HepG2 (cell line): ENCODE data around the gene STPG4. TPM values are rescaled to one million over a fixed set of nuclear protein-coding genes. Genes with fewer than 3 reads are reported as not detected.

Source experiments
- ATAC-seq: fragments of 200-7000 bp; cut with Tn5 transposase; 3 replicates; pipeline ENCODE4 v1.9.1; 2020; ENCODE audit warnings: mild to moderate bottlenecking, moderate library complexity
- BruUV-seq: library from RNA; stranded (reverse); fragments of 400-500 nt; replicated peaks from 2 replicates; lab custom pipeline; 2021; lab: Mats Ljungman, UMichigan
- CTCF ChIA-PET: fragments of 300-600 bp; formaldehyde crosslinking; extraction: SDS; loops from one replicate; lab custom pipeline; 2021; ENCODE audit warnings: low total read pairs, inconsistent platforms, low intra/inter-chr PET ratio; lab: Yijun Ruan, JAX
- POLR2A ChIA-PET: fragments of 350-600 bp; sonication (Branson Sonifier 250); formaldehyde crosslinking; loops from one replicate; lab custom pipeline; 2020; ENCODE audit warnings: antibody characterized with exemption, inconsistent platforms; lab: Yijun Ruan, JAX
- DNase-seq: peaks from one replicate; pipeline ENCODE4 v3.0.0-alpha.2; 2015; ENCODE audit warnings: low spot score
- FAIRE-seq: peaks from 3 replicates; lab custom pipeline; 2011; peaks lifted over from hg19 to GRCh38; lab: Jason Lieb, UNC
- H2AFZ ChIP-seq: one replicate; pipeline ENCODE4 v1.6.1; 2011; ENCODE audit warnings: low read length, inconsistent platforms
- H3K27ac ChIP-seq: fragments of 300-600 bp; 3 replicates; pipeline ENCODE4 v1.8.0; 2011; ENCODE audit warnings: mixed run types, mild to moderate bottlenecking, mixed read lengths, low read length, inconsistent platforms; ENCODE audit not compliant: insufficient read depth; ENCODE audit errors: extremely low read length
- H3K27me3 ChIP-seq, 2 experiments: fragments of 200-600 bp in 1 of 2; 2 replicates in 1 of 2; 3 replicates in 1 of 2; pipeline versions ENCODE4 v1.6.0 to v1.8.0; 2011; ENCODE audit warnings: low read length in 2 of 2, mild to moderate bottlenecking in 2 of 2, moderate library complexity in 2 of 2, inconsistent platforms in 1 of 2; ENCODE audit not compliant: insufficient read depth in 2 of 2, control insufficient read depth in 1 of 2
- H3K36me3 ChIP-seq, 2 experiments: fragments of 200-600 bp in 1 of 2; replicated peaks in 1 of 2; 2 replicates in 1 of 2; 3 replicates in 1 of 2; pipeline versions ENCODE4 v1.5.1 to v1.8.0; 2011; ENCODE audit warnings: low read length in 2 of 2, inconsistent platforms in 1 of 2; ENCODE audit not compliant: insufficient read depth in 2 of 2, control insufficient read depth in 1 of 2
- H3K4me1 ChIP-seq: 2 replicates; pipeline ENCODE4 v1.5.1; 2012; ENCODE audit warnings: low read length, inconsistent platforms; ENCODE audit not compliant: insufficient read depth
- H3K4me2 ChIP-seq: 2 replicates; pipeline ENCODE4 v1.6.0; 2011; ENCODE audit warnings: low read depth, low read length, inconsistent platforms
- H3K4me3 ChIP-seq, 3 experiments: fragments of 200-600 bp in 1 of 3; sonication (generic), shearing (Covaris generic) in 1 of 3; replicated peaks in 1 of 3; 2 replicates each; pipeline ENCODE4 v1.5.1; 2011 to 2016; ENCODE audit warnings: low read length in 3 of 3, inconsistent platforms in 2 of 3, low read depth in 2 of 3, mild to moderate bottlenecking in 2 of 3, control low read depth in 1 of 3, mixed read lengths in 1 of 3; ENCODE audit not compliant: insufficient read depth in 1 of 3
- H3K79me2 ChIP-seq: one replicate; pipeline ENCODE4 v1.6.1; 2011; ENCODE audit warnings: low read length, inconsistent platforms; ENCODE audit not compliant: insufficient read depth
- H3K9ac ChIP-seq: 2 replicates; pipeline ENCODE4 v1.6.0; 2011; ENCODE audit warnings: mild to moderate bottlenecking, low read depth, low read length, inconsistent platforms; ENCODE audit not compliant: insufficient read depth
- H3K9me3 ChIP-seq: 2 replicates; pipeline ENCODE4 v1.5.1; 2012; ENCODE audit warnings: mild to moderate bottlenecking, low read length
- H4K20me1 ChIP-seq: 2 replicates; pipeline ENCODE4 v1.6.0; 2011; ENCODE audit warnings: inconsistent platforms, mild to moderate bottlenecking, low read length, moderate library complexity; ENCODE audit not compliant: insufficient read depth
- HOXA5 ChIP-seq: sonication (generic); formaldehyde crosslinking; IDR thresholded peaks from 2 replicates; pipeline ENCODE4 v1.4.0; 2020; ENCODE audit warnings: missing genetic modification reagents
- MAFF ChIP-seq: IDR thresholded peaks from 2 replicates; pipeline ENCODE4 v1.6.1; 2011; ENCODE audit warnings: low read depth, low read length, improper control_type of control experiment
- RBFOX2 ChIP-seq: fragments of 200-400 bp; formaldehyde crosslinking; IDR thresholded peaks from 2 replicates; pipeline ENCODE4 v1.6.1; 2017; ENCODE audit warnings: low read depth, mild to moderate bottlenecking, low read length
- RBM22 ChIP-seq: fragments of 200-400 bp; formaldehyde crosslinking; optimal IDR thresholded peaks from 2 replicates; pipeline ENCODE3; 2017; ENCODE audit warnings: mild to moderate bottlenecking, low read length, moderate library complexity
- SMC3 ChIP-seq: IDR thresholded peaks from 2 replicates; pipeline ENCODE4 v1.6.1; 2011; ENCODE audit warnings: low read length, improper control_type of control experiment
- ZBTB7B ChIP-seq: sonication (generic); formaldehyde crosslinking; IDR thresholded peaks from 2 replicates; pipeline ENCODE4 v1.4.0; 2020; ENCODE audit warnings: missing genetic modification reagents
- ZNF253 ChIP-seq: sonication (generic); formaldehyde crosslinking; IDR thresholded peaks from 2 replicates; pipeline ENCODE4 v1.8.0; 2022; ENCODE audit warnings: mild to moderate bottlenecking, missing genetic modification reagents, borderline replicate concordance
- ZNF460 ChIP-seq: sonication (generic); formaldehyde crosslinking; IDR thresholded peaks from 2 replicates; pipeline ENCODE4 v1.5.1; 2020; ENCODE audit warnings: missing genetic modification reagents, mild to moderate bottlenecking, borderline replicate concordance
- ZNF704 ChIP-seq: sonication (generic); formaldehyde crosslinking; IDR thresholded peaks from 2 replicates; pipeline ENCODE4 v1.8.1; 2023; ENCODE audit warnings: mild to moderate bottlenecking, inconsistent platforms, moderate library complexity, missing genetic modification reagents, borderline replicate concordance
- ZNF784 ChIP-seq: sonication (generic); formaldehyde crosslinking; IDR thresholded peaks from 2 replicates; pipeline ENCODE4 v1.5.1; 2020; ENCODE audit warnings: missing genetic modification reagents, mild to moderate bottlenecking, borderline replicate concordance
- WGBS: methylation state at CpG from one replicate; pipeline ENCODE4 v1.1.6; 2017; ENCODE audit warnings: low lambda C conversion rate; 5-methylcytosine and 5-hydroxymethylcytosine counted together
- in situ Hi-C: cut with HindIII; loops from 2 replicates; pipeline ENCODE4 v1.10.0; 2017; ENCODE audit warnings: low pct_unique_long_range_greater_than_20kb; ENCODE audit not compliant: extremely low pct_ligation_motif_present
- intact Hi-C: fragments of 100-400 bp; cut with micrococcal nuclease; formaldehyde crosslinking; loops from one replicate; pipeline ENCODE4 v1.10.0; 2022; ENCODE audit not compliant: unreplicated experiment
- polyA plus RNA-seq, 8 experiments: library from polyadenylated mRNA; depleted of rRNA in 3 of 8; stranded (reverse) in 7 of 8; unstranded in 1 of 8; fragments of >200 nt; fragmentation: Illumina TruSeq in 4 of 8; extraction: Trizol in 4 of 8; gene quantifications; 2 replicates each; pipeline versions ENCODE4 v1.2.1 to v1.2.3, GENCODE V29; 2011 to 2016; ENCODE audit warnings: low read depth in 4 of 8, missing spikeins in 1 of 8, mixed read lengths in 1 of 8; ENCODE audit not compliant: insufficient read depth in 1 of 8
- total RNA-seq, 5 experiments: library from RNA; depleted of rRNA; stranded (reverse); fragments of >200 nt; fragmentation: Illumina TruSeq; extraction: Trizol; gene quantifications; 2 replicates each; pipeline ENCODE4 v1.2.3, GENCODE V29; 2016; ENCODE audit warnings: low read depth in 1 of 5
- TF ChIP-seq, protein P1 (sequence below): sonication (generic); formaldehyde crosslinking; IDR thresholded peaks from 2 replicates; pipeline ENCODE4 v1.8.1; 2023; ENCODE audit warnings: mild to moderate bottlenecking, missing genetic modification reagents

Gene STPG4
- total and polyA plus RNA-seq, 2 of the 13 experiments (the other 11 are each of a cell fraction or from before 2014, with no cell fraction given) = 0.11 to 0.15 TPM

DNA sequence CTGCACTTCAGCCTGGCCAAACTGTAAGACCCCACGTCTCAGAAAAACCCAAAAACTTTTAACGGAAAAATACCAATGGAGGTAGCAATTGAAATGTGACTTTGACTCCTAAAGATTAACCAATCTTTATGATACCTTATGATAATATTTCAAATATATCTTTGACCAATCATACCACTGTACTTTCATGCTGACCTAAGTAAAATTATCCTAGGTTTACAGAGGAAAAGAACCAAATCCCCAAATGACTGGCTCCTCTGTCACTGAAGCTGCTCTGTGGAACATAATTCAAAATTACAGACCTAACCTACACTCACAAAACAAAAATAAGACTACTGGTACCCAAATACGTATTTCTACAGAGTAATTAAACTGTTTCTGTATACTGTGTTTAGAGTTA is 7.7 kb upstream of the STPG4 start (continued):
- TF ChIP-seq ZNF784 (CRISPR knock-in tag) (no peak), ZNF460 (CRISPR knock-in tag) (no peak), ZNF704 (CRISPR knock-in tag) (no peak), HOXA5 (no peak), ZNF253 (CRISPR knock-in tag) (no peak), MAFF (peak; percentile 50; the same call in 1 of the 2 replicates), ZBTB7B (CRISPR knock-in tag) (no peak)
- TF ChIP-seq, protein P1, sequence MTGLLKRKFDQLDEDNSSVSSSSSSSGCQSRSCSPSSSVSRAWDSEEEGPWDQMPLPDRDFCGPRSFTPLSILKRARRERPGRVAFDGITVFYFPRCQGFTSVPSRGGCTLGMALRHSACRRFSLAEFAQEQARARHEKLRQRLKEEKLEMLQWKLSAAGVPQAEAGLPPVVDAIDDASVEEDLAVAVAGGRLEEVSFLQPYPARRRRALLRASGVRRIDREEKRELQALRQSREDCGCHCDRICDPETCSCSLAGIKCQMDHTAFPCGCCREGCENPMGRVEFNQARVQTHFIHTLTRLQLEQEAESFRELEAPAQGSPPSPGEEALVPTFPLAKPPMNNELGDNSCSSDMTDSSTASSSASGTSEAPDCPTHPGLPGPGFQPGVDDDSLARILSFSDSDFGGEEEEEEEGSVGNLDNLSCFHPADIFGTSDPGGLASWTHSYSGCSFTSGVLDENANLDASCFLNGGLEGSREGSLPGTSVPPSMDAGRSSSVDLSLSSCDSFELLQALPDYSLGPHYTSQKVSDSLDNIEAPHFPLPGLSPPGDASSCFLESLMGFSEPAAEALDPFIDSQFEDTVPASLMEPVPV (CRISPR knock-in tag) = no peak
- TF ChIP-seq, all 625 proteins: peak for 3

DNA sequence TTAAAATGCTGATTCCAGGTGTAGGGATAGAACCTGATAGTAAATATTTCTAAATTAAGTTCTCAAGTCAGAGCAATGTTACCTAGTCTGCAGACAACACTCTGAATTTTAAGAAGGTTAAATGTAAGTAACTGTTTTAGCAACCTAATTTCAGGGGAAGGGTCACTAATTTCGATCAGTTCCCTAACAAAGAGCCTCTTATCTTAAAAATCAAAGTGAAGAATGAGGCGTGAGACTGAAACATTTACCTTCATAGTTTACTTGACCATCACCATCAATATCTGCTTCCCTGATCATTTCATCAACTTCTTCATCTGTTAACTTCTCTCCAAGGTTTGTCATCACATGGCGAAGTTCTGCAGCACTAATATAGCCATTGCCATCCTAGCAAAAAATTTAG is 6.4 kb upstream of the STPG4 start:
- no peaks in the 10 kb centered on the region for H3K27me3 ChIP-seq
- ATAC-seq = no peak
- WGBS = 94% methylated on average over 3 of the region's 3 CpGs
- peak overlapping the region; percentile 31 for H3K27ac ChIP-seq
- ChIA-PET POLR2A (no interaction called here), CTCF (no interaction called here)
- FAIRE-seq = no peak
- no peak overlapping the region for H3K4me2 ChIP-seq
- BruUV-seq = no TSS peak
- DNase-seq = no peak
- no peak overlapping the region for H3K4me3 ChIP-seq
- in situ Hi-C loops (no loop called here), intact Hi-C loops (loop anchor here (5.0 kb wide), 1 partner anchor 34 kb away; no protein-coding TSS in a partner anchor)
- no peak overlapping the region for H2AFZ ChIP-seq
- peaks cover 71% of the 10 kb centered on the region for H3K4me1 ChIP-seq
- no peak for TF ChIP-seq SMC3
- TF ChIP-seq RBM22 = peak; percentile 76
- TF ChIP-seq RBFOX2 = 0 out of 2 replicates have a peak, but pooled peaks have one; percentile 14
- no peak overlapping the region for H3K9ac ChIP-seq
- H3K79me2 ChIP-seq = peaks cover 43% of the 10 kb centered on the region
- peaks cover 49% of the 10 kb centered on the region for H4K20me1 ChIP-seq
- peaks cover 14 to 71% of the 10 kb centered on the region in 2 experiments for H3K36me3 ChIP-seq
- no peaks in the 10 kb centered on the region for H3K9me3 ChIP-seq
